Heart left ventricle (tissue), 16 donors: ENCODE results near the gene NPHP3. TPM values are rescaled to one million over a fixed set of nuclear protein-coding genes. Genes with fewer than 3 reads are reported as not detected.

Source experiments
- ATAC-seq, 4 donors: fragments of 200-7000 bp; cut with Tn5 transposase; one replicate each; pipeline ENCODE4 v1.9.1; 2020 to 2022; ENCODE audit warnings: moderate library complexity in 4 of 4, mild to moderate bottlenecking in 3 of 4, moderate number of reproducible peaks in 1 of 4
- DNase-seq, 5 donors: peaks; one replicate each; pipeline ENCODE4 v3.0.0-alpha.2; 2020
- H3K27ac ChIP-seq, 12 donors: fragments of 200-600 bp; sonication (generic) in 4 of 12; one replicate each; pipeline versions ENCODE4 v1.5.0 to v1.8.0; 2016 to 2022; ENCODE audit warnings: mild to moderate bottlenecking in 2 of 12
- H3K27me3 ChIP-seq, 9 donors: fragments of 200-600 bp; sonication (generic) in 2 of 9; one replicate each; pipeline versions ENCODE4 v1.5.1 to v1.8.0; 2016 to 2022; ENCODE audit warnings: mild to moderate bottlenecking in 3 of 9
- H3K36me3 ChIP-seq, 9 donors: fragments of 200-600 bp; sonication (generic) in 2 of 9; one replicate each; pipeline versions ENCODE4 v1.5.0 to v1.8.0; 2018 to 2022; ENCODE audit warnings: mild to moderate bottlenecking in 2 of 9
- H3K4me1 ChIP-seq, 12 donors: fragments of 200-600 bp; sonication (generic) in 4 of 12; one replicate each; pipeline versions ENCODE4 v1.5.0 to v1.8.0; 2016 to 2022; ENCODE audit warnings: mild to moderate bottlenecking in 3 of 12
- H3K4me3 ChIP-seq, 12 donors: fragments of 200-600 bp; sonication (generic) in 4 of 12; one replicate each; pipeline versions ENCODE4 v1.5.0 to v1.8.0; 2017 to 2022; ENCODE audit warnings: mild to moderate bottlenecking in 9 of 12, moderate library complexity in 4 of 12
- H3K9me3 ChIP-seq, 12 donors: fragments of 200-600 bp; sonication (generic) in 4 of 12; one replicate each; pipeline versions ENCODE4 v1.5.0 to v1.8.0; 2016 to 2022; ENCODE audit warnings: mild to moderate bottlenecking in 1 of 12
- POLR2A ChIP-seq, 2 donors: fragments of 450-650 bp; IDR thresholded peaks; one replicate each; pipeline ENCODE4 v1.6.1; 2017; ENCODE audit warnings: antibody characterized with exemption in 2 of 2, mild to moderate bottlenecking in 2 of 2, moderate library complexity in 2 of 2
- WGBS, 4 donors: extraction: QIAGEN DNeasy Blood & Tissue Kit in 2 of 4; methylation state at CpG; one replicate each; pipeline versions ENCODE4 v1.1.5 to v1.1.7; 2013 to 2018; 5-methylcytosine and 5-hydroxymethylcytosine counted together
- intact Hi-C, 10 donors: fragments of 100-400 bp; cut with DNase I; formaldehyde crosslinking; loops; one replicate each; pipeline versions ENCODE4 v1.11.1 to v1.14.2; 2022
- polyA plus RNA-seq, 2 donors: library from polyadenylated mRNA; stranded (reverse); fragments of 200-250 nt; gene quantifications; one replicate each; pipeline ENCODE4 v1.2.3, GENCODE V29; 2013
- total RNA-seq, 9 donors: library from RNA; depleted of rRNA in 2 of 9; stranded (reverse); fragments of >200 nt in 2 of 9; fragmentation: NEBNext Ultra II Directional in 3 of 9; extraction: Animal tissue kit (Norgen Biotek cat#: 25700) in 3 of 9; gene quantifications; one replicate each; pipeline versions ENCODE4 v1.1.0 to v1.2.4, GENCODE V29; 2016 to 2023
- TF ChIP-seq, protein P1 (sequence below), 12 donors: fragments of 200-600 bp; sonication (generic) in 4 of 12; IDR thresholded peaks; one replicate each; pipeline versions ENCODE4 v1.5.0 to v1.8.0; 2018 to 2022; ENCODE audit warnings: antibody characterized with exemption in 12 of 12, mild to moderate bottlenecking in 5 of 12
- donor health status: ischemic (EF 13 %, LVEDD 7.1; RV severe dilation, severe dysfunction).
- donor health status: healthy with polysubstance abuse.
- donor health status: DM: no; HTN: yes; CAD: no.
- donor health status: DM: no; HTN: no; CAD: no.
- donor health status: ischemic (EF 25% LVEDD 6.9; RV normal size, moderate dysfunction).
- donor health status: ischemic (EF 25% LVEDD 5.7; RV mildly dilated, moderate dysfunction).
- donor health status: healthy.
- donor health status: DM: yes; HTN: yes; CAD: no.
- donor health status: ischemic (EF 35%, LVEDD 5.7; RV mildly dilated, moderate dysfunction).
- donor health status: nonischemic (EF 11% LVEDD 7.7; RV severe dilation, severe dysfunction).
- donor health status: DM: yes; HTN: yes; CAD: no.
- donor health status: PGD.
- donor health status: ischemic (EF 29% LVEDD 5.4; RV normal size, mild dysfunction).
- donor health status: nonischemic (EF 23%, LVEDD 6.1; RV moderate dilation, normal function).

The NPHP3 gene
- total and polyA plus RNA-seq, 11 donors: 5.3 to 14.7 (median 10.9) TPM

- no peak overlapping the region for H3K4me3 ChIP-seq
- TF ChIP-seq, protein P1, sequence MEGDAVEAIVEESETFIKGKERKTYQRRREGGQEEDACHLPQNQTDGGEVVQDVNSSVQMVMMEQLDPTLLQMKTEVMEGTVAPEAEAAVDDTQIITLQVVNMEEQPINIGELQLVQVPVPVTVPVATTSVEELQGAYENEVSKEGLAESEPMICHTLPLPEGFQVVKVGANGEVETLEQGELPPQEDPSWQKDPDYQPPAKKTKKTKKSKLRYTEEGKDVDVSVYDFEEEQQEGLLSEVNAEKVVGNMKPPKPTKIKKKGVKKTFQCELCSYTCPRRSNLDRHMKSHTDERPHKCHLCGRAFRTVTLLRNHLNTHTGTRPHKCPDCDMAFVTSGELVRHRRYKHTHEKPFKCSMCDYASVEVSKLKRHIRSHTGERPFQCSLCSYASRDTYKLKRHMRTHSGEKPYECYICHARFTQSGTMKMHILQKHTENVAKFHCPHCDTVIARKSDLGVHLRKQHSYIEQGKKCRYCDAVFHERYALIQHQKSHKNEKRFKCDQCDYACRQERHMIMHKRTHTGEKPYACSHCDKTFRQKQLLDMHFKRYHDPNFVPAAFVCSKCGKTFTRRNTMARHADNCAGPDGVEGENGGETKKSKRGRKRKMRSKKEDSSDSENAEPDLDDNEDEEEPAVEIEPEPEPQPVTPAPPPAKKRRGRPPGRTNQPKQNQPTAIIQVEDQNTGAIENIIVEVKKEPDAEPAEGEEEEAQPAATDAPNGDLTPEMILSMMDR (IDR thresholded peaks at IDR 0.05): no peak
- TF ChIP-seq POLR2A (IDR thresholded peaks at IDR 0.05): no peak
- WGBS, 4 donors: 92 to 98% (median 94%) methylated on average over 1 of the region's 1 CpG
- ATAC-seq (no peak), DNase-seq (no peak)
- H3K4me1 ChIP-seq: peaks cover 0 to 1% (median 0%) of the 10 kb centered on the region in 12 donors
- intact Hi-C loops: no loop called here
- H3K9me3 ChIP-seq: no peaks in the 10 kb centered on the region
- H3K27me3 ChIP-seq: no peaks in the 10 kb centered on the region
- peaks cover 0 to 100% (median 100%) of the 10 kb centered on the region in 9 donors for H3K36me3 ChIP-seq
- no peak overlapping the region for H3K27ac ChIP-seq
Observed at GRCh38 chr3:132695422-132695821, 26.8 kb downstream of the NPHP3 start.

GRCh38 chr3:132694991-132695390 is 27.2 kb downstream of the NPHP3 start:
- H3K27me3 ChIP-seq: no peaks in the 10 kb centered on the region
- intact Hi-C loops: no loop called here
- H3K9me3 ChIP-seq: no peaks in the 10 kb centered on the region
- H3K4me1 ChIP-seq: peaks cover 0 to 4% (median 0%) of the 10 kb centered on the region in 12 donors
- TF ChIP-seq POLR2A (IDR thresholded peaks at IDR 0.05): no peak
- TF ChIP-seq, protein P1 (IDR thresholded peaks at IDR 0.05): no peak
- H3K36me3 ChIP-seq: peaks cover 0 to 100% (median 100%) of the 10 kb centered on the region in 9 donors
- ATAC-seq (no peak), DNase-seq (no peak)
- H3K27ac ChIP-seq: no peak overlapping the region
- WGBS, 4 donors: 51 to 84% (median 76%) methylated on average over 4 of the region's 4 CpGs
- no peak overlapping the region for H3K4me3 ChIP-seq

- peaks cover 0 to 100% (median 99%) of the 10 kb centered on the region in 9 donors for H3K36me3 ChIP-seq
- no peak overlapping the region for H3K4me3 ChIP-seq
- peaks cover 0 to 11% (median 0%) of the 10 kb centered on the region in 12 donors for H3K4me1 ChIP-seq
- TF ChIP-seq POLR2A (IDR thresholded peaks at IDR 0.05): no peak
- TF ChIP-seq, protein P1 (IDR thresholded peaks at IDR 0.05): no peak
- H3K9me3 ChIP-seq: no peaks in the 10 kb centered on the region
- WGBS, 4 donors: 50 to 67% (median 56%) methylated on average over 4 of the region's 4 CpGs
- no peaks in the 10 kb centered on the region for H3K27me3 ChIP-seq
- ATAC-seq (peak in 2 of 4 donors; percentile 32 to 44), DNase-seq (no peak)
- intact Hi-C loops: no loop called here
- peak overlapping the region in 6 of 12 donors; percentile 2 to 37 (median 12) for H3K27ac ChIP-seq
Observed at GRCh38 chr3:132690040-132690439, 32.2 kb downstream of the NPHP3 start.

GRCh38 chr3:132682201-132682600 is 40.0 kb downstream of the NPHP3 start:
- Histone ChIP-seq H3K4me3 (no peak overlapping the region), H3K4me1 (no peaks in the 10 kb centered on the region), H3K27me3 (no peaks in the 10 kb centered on the region), H3K36me3 (peaks cover 0 to 100% (median 100%) of the 10 kb centered on the region in 9 donors), H3K27ac (no peak overlapping the region), H3K9me3 (no peaks in the 10 kb centered on the region)
- no peak for TF ChIP-seq POLR2A (IDR thresholded peaks at IDR 0.05)
- TF ChIP-seq, protein P1 (IDR thresholded peaks at IDR 0.05): no peak
- ATAC-seq (no peak), DNase-seq (no peak)
- intact Hi-C loops: no loop called here
